OCI-LY7 (cell line): ENCODE results near the gene RHOB. TPM values are rescaled to one million over a fixed set of nuclear protein-coding genes. Genes with fewer than 3 reads are reported as not detected.

Experiments used
- BruUV-seq: library from RNA; stranded (reverse); fragments of 400-500 nt; replicated peaks from 2 replicates; lab custom pipeline; 2021; lab: Mats Ljungman, UMichigan
- CTCF ChIA-PET: fragments of 300-600 bp; sonication (Branson Sonifier 250); formaldehyde crosslinking; loops from one replicate; lab custom pipeline; 2022; ENCODE audit warnings: antibody characterized with exemption; ENCODE audit not compliant: unreplicated experiment; lab: Charles Lee
- POLR2A ChIA-PET: fragments of 300-600 bp; sonication (Branson Sonifier 250); formaldehyde crosslinking; loops from one replicate; lab custom pipeline; 2022; ENCODE audit warnings: antibody characterized with exemption; lab: Charles Lee
- DNase-seq: peaks from one replicate; pipeline ENCODE4 v3.0.0-alpha.2; 2015; ENCODE audit warnings: low spot score
- H2AFZ ChIP-seq: fragments of 200-600 bp; sonication (generic), shearing (Covaris generic); 2 replicates; pipeline ENCODE4 v1.6.1; 2014; ENCODE audit warnings: mild to moderate bottlenecking, antibody characterized with exemption, low read length, moderate library complexity
- H3K27ac ChIP-seq: fragments of 200-600 bp; sonication (generic); 2 replicates; pipeline ENCODE4 v1.5.1; 2014; ENCODE audit warnings: mixed run types, low read depth, mild to moderate bottlenecking, moderate library complexity, low read length, inconsistent platforms; ENCODE audit not compliant: poor library complexity, severe bottlenecking
- H3K36me3 ChIP-seq: fragments of 200-600 bp; sonication (generic); 2 replicates; pipeline ENCODE4 v1.6.1; 2014; ENCODE audit warnings: mild to moderate bottlenecking, antibody characterized with exemption, low read length, moderate library complexity, mixed read lengths; ENCODE audit not compliant: insufficient read depth
- H3K4me1 ChIP-seq: fragments of 200-600 bp; sonication (generic); 2 replicates; pipeline ENCODE4 v1.5.1; 2014; ENCODE audit warnings: mild to moderate bottlenecking, low read length; ENCODE audit not compliant: insufficient read depth, poor library complexity, severe bottlenecking
- H3K4me2 ChIP-seq: fragments of 200-600 bp; sonication (generic); 2 replicates; pipeline ENCODE4 v1.6.1; 2014; ENCODE audit warnings: mild to moderate bottlenecking, low read length
- H3K4me3 ChIP-seq: fragments of 200-600 bp; sonication (generic); 2 replicates; pipeline ENCODE4 v1.5.1; 2014; ENCODE audit warnings: mild to moderate bottlenecking, low read depth, low read length; ENCODE audit not compliant: poor library complexity, severe bottlenecking
- H3K79me2 ChIP-seq: fragments of 200-600 bp; sonication (generic); 2 replicates; pipeline ENCODE4 v1.6.1; 2016; ENCODE audit warnings: low read depth, mild to moderate bottlenecking, low read length, moderate library complexity, mixed read lengths; ENCODE audit not compliant: insufficient read depth
- H3K9me2 ChIP-seq: fragments of 200-600 bp; sonication (generic); 2 replicates; pipeline ENCODE4 v1.6.1; 2016; ENCODE audit warnings: mild to moderate bottlenecking, low read length, mixed read lengths; ENCODE audit not compliant: insufficient read depth
- H3K9me3 ChIP-seq: fragments of 200-600 bp; sonication (generic); 2 replicates; pipeline ENCODE4 v1.6.1; 2014; ENCODE audit warnings: mild to moderate bottlenecking, mixed run types, low read length, mixed read lengths
- H4K20me1 ChIP-seq: fragments of 200-600 bp; sonication (generic); 2 replicates; pipeline ENCODE4 v1.6.1; 2014; ENCODE audit warnings: mild to moderate bottlenecking, antibody characterized with exemption, low read length, moderate library complexity, mixed read lengths; ENCODE audit not compliant: insufficient read depth
- CTCF ChIP-seq: fragments of 200-600 bp; sonication (generic); conservative IDR thresholded peaks from 2 replicates; pipeline ENCODE4 v1.5.1; 2014; ENCODE audit warnings: mild to moderate bottlenecking, antibody characterized with exemption, low read length, moderate library complexity, mixed read lengths
- EZH2phosphoT487 ChIP-seq: fragments of 200-600 bp; sonication (generic); IDR thresholded peaks from 2 replicates; pipeline ENCODE4 v1.6.1; 2018; ENCODE audit warnings: low read depth, borderline replicate concordance, mild to moderate bottlenecking, mixed run types, antibody characterized with exemption, low read length, moderate library complexity, mixed read lengths
- intact Hi-C: fragments of 100-400 bp; cut with micrococcal nuclease; formaldehyde crosslinking; loops from one replicate; pipeline ENCODE4 v1.10.0; 2022; ENCODE audit not compliant: unreplicated experiment
- total RNA-seq, 2 experiments: library from RNA; depleted of rRNA in 1 of 2; stranded (reverse); fragments of >200 nt in 1 of 2; shearing (Covaris generic) in 1 of 2; gene quantifications; 2 replicates each; pipeline ENCODE4 v1.2.3, GENCODE V29; 2014 to 2022

RHOB gene
- total RNA-seq, 2 experiments from 2014 or later: 0.36 TPM; not detected in 1

- POLR2A ChIA-PET: interaction anchor here (0.6 kb wide), 1 partner anchor 139 kb away, joined by 4 read pairs; no protein-coding TSS in a partner anchor
- intact Hi-C loops: no loop called here
These were observed 16.2 kb upstream of the RHOB start for GRCh38 chr2:20430461-20431300.

GRCh38 chr2:20431301-20431698, 15.6 kb upstream of the RHOB start:
- Histone ChIP-seq H3K4me2 (no peak overlapping the region), H3K9me2 (no peaks in the 10 kb centered on the region), H2AFZ (no peak overlapping the region), H4K20me1 (no peaks in the 10 kb centered on the region), H3K4me1 (no peaks in the 10 kb centered on the region), H3K9me3 (no peaks in the 10 kb centered on the region), H3K36me3 (no peaks in the 10 kb centered on the region), H3K79me2 (no peaks in the 10 kb centered on the region), H3K27ac (no peak overlapping the region), H3K4me3 (no peak overlapping the region)
- no TSS peak for BruUV-seq
- no peak for DNase-seq
- TF ChIP-seq CTCF (no peak), EZH2phosphoT487 (no peak)
- ChIA-PET POLR2A (interaction anchor here (0.6 to 1.0 kb wide), 3 partner anchors 38 to 139 kb away, joined by 3 to 4 read pairs (median 4); no protein-coding TSS in a partner anchor), CTCF (no interaction called here)
- intact Hi-C loops: no loop called here

More at GRCh38 chr2:20430461-20431300, 16.2 kb upstream of the RHOB start:
- CTCF ChIA-PET: no interaction called here
- Histone ChIP-seq H3K4me1 (peaks cover 2% of the 10 kb centered on the region), H3K36me3 (no peaks in the 10 kb centered on the region), H3K4me2 (no peak overlapping the region), H4K20me1 (no peaks in the 10 kb centered on the region), H3K79me2 (no peaks in the 10 kb centered on the region), H3K9me2 (no peaks in the 10 kb centered on the region), H3K27ac (no peak overlapping the region), H3K4me3 (no peak overlapping the region), H2AFZ (no peak overlapping the region), H3K9me3 (no peaks in the 10 kb centered on the region)
- TF ChIP-seq EZH2phosphoT487 (no peak), CTCF (no peak)
- no TSS peak for BruUV-seq
- no peak for DNase-seq

- ChIA-PET CTCF (no interaction called here), POLR2A (interaction anchor here (0.9 to 1.0 kb wide), 2 partner anchors 37 to 48 kb away, joined by 3 to 4 read pairs; no protein-coding TSS in a partner anchor)
- H3K27ac ChIP-seq: no peak overlapping the region
- H3K4me1 ChIP-seq: no peaks in the 10 kb centered on the region
- no peak for TF ChIP-seq CTCF
- intact Hi-C loops: no loop called here
- no peaks in the 10 kb centered on the region for H3K36me3 ChIP-seq
- H4K20me1 ChIP-seq: no peaks in the 10 kb centered on the region
- DNase-seq: no peak
- no peak overlapping the region for H3K4me3 ChIP-seq
- no TSS peak for BruUV-seq
- no peaks in the 10 kb centered on the region for H3K9me3 ChIP-seq
- no peaks in the 10 kb centered on the region for H3K79me2 ChIP-seq
- H3K9me2 ChIP-seq: no peaks in the 10 kb centered on the region
- H3K4me2 ChIP-seq: no peak overlapping the region
- H2AFZ ChIP-seq: no peak overlapping the region
These were observed 15.1 kb upstream of the RHOB start for GRCh38 chr2:20431772-20432171.
